Lower leg skin (tissue), 4 donors: ENCODE measurements around the gene IFNE. TPM values are rescaled to one million over a fixed set of nuclear protein-coding genes. Genes with fewer than 3 reads are reported as not detected.

ENCODE experiments used
- DNase-seq, 2 donors: peaks; one replicate each; pipeline ENCODE4 v3.0.0-alpha.2; 2019; ENCODE audit warnings: low spot score in 2 of 2
- H3K4me3 ChIP-seq: fragments of 200-600 bp; sonication (generic); 2 replicates; pipeline ENCODE4 v1.5.1; 2017; ENCODE audit warnings: mild to moderate bottlenecking, low read depth; ENCODE audit not compliant: poor library complexity, severe bottlenecking
- CTCF ChIP-seq, 3 donors: fragments of 450-650 bp; IDR thresholded peaks; one replicate each; pipeline ENCODE4 v1.5.1; 2016; ENCODE audit warnings: antibody characterized with exemption in 3 of 3, mild to moderate bottlenecking in 3 of 3, moderate library complexity in 2 of 3
- POLR2A ChIP-seq, 2 donors: fragments of 450-650 bp; IDR thresholded peaks; one replicate each; pipeline ENCODE4 v1.6.1; 2016 to 2017; ENCODE audit warnings: antibody characterized with exemption in 2 of 2, mild to moderate bottlenecking in 1 of 2, moderate library complexity in 1 of 2
- WGBS, 2 donors: methylation state at CpG; one replicate each; pipeline ENCODE4 v1.1.5; 2018; 5-methylcytosine and 5-hydroxymethylcytosine counted together
- intact Hi-C: fragments of 100-400 bp; cut with DNase I; formaldehyde crosslinking; loops from one replicate; pipeline ENCODE4 v1.15.0; 2023; ENCODE audit warnings: low total_unique reads
- total RNA-seq, 4 donors: library from RNA; depleted of rRNA; stranded (reverse); fragments of >200 nt; gene quantifications; one replicate each; pipeline ENCODE4 v1.1.0, GENCODE V29; 2016

The IFNE gene
- total RNA-seq, 4 donors from 2014 or later, result not detected

- WGBS, 2 donors, result 43 to 53% methylated on average over 1 of the region's 1 CpG
- intact Hi-C loops, result no loop called here
- TF ChIP-seq POLR2A (IDR thresholded peaks at IDR 0.05), result no peak
- TF ChIP-seq CTCF (IDR thresholded peaks at IDR 0.05), result no peak
- no peak overlapping the region for H3K4me3 ChIP-seq
- no peak for DNase-seq
Observed at GRCh38 chr9:21481470-21482056, 550 bp downstream of the IFNE start.

GRCh38 chr9:21479152-21479702, 2.9 kb downstream of the IFNE start:
- H3K4me3 ChIP-seq, result no peak overlapping the region
- WGBS, 2 donors, result 74 to 75% methylated on average over 8 of the region's 8 CpGs
- no peak for DNase-seq
- intact Hi-C loops, result no loop called here
- TF ChIP-seq CTCF (IDR thresholded peaks at IDR 0.05), result no peak
- TF ChIP-seq POLR2A (IDR thresholded peaks at IDR 0.05), result no peak

GRCh38 chr9:21477466-21477865, 4.6 kb downstream of the IFNE start:
- DNase-seq, result no peak
- TF ChIP-seq CTCF (IDR thresholded peaks at IDR 0.05) (no peak), POLR2A (IDR thresholded peaks at IDR 0.05) (no peak)
- intact Hi-C loops, result no loop called here
- 79 to 81% methylated on average over 2 of the region's 2 CpGs for WGBS, 2 donors
- H3K4me3 ChIP-seq, result no peak overlapping the region

- 69 to 73% methylated on average over 3 of the region's 3 CpGs for WGBS, 2 donors
- TF ChIP-seq POLR2A (IDR thresholded peaks at IDR 0.05) (no peak), CTCF (IDR thresholded peaks at IDR 0.05) (no peak)
- H3K4me3 ChIP-seq, result no peak overlapping the region
- DNase-seq, result no peak
- intact Hi-C loops, result no loop called here
Observed at GRCh38 chr9:21473236-21473635, 8.9 kb downstream of the IFNE start.

GRCh38 chr9:21470126-21470525, 12.0 kb downstream of the IFNE start:
- no peak overlapping the region for H3K4me3 ChIP-seq
- no peak for TF ChIP-seq CTCF (IDR thresholded peaks at IDR 0.05)
- no peak for TF ChIP-seq POLR2A (IDR thresholded peaks at IDR 0.05)
- intact Hi-C loops, result no loop called here
- 82% methylated on average over 5 of the region's 5 CpGs for WGBS, 2 donors
- DNase-seq, result no peak
